Measurements from ENCODE around the gene LPIN2. TPM values are rescaled to one million over a fixed set of nuclear protein-coding genes. Genes with fewer than 3 reads are reported as not detected.
A peak's percentile ranks its signal among the peaks of the same experiment; 100 is the strongest.

LPIN2 gene
- total RNA-seq, 1 donor from 2014 or later: 11.6 TPM

GRCh38 chr18:2992995-2993877 lies 19.7 kb downstream of the LPIN2 start:
- Histone ChIP-seq H3K4me3 (no peak overlapping the region), H3K27ac (peak overlapping the region in 1 of 2 donors; percentile 71), H3K27me3 (no peaks in the 10 kb centered on the region), H3K4me1 (peaks cover 7 to 22% of the 10 kb centered on the region in 2 donors), H3K36me3 (no peaks in the 10 kb centered on the region), H3K9me3 (no peaks in the 10 kb centered on the region)
- DNase-seq (ENCODE audit: low spot score in 2 of 2): no peak
- intact Hi-C loops (cut with DNase I): no loop called here
- TF ChIP-seq CTCF (IDR thresholded peaks at IDR 0.05): no peak

GRCh38 chr18:2990956-2991640 lies 21.8 kb downstream of the LPIN2 start:
- Histone ChIP-seq H3K36me3 (no peaks in the 10 kb centered on the region), H3K27me3 (no peaks in the 10 kb centered on the region), H3K27ac (no peak overlapping the region), H3K4me1 (peaks cover 7 to 10% of the 10 kb centered on the region in 2 donors), H3K9me3 (no peaks in the 10 kb centered on the region), H3K4me3 (no peak overlapping the region)
- DNase-seq (ENCODE audit: low spot score in 2 of 2): no peak
- TF ChIP-seq CTCF (IDR thresholded peaks at IDR 0.05): no peak
- intact Hi-C loops (cut with DNase I): no loop called here

- DNase-seq (ENCODE audit: low spot score in 2 of 2): no peak
- H3K27me3 ChIP-seq: no peaks in the 10 kb centered on the region
- H3K27ac ChIP-seq: no peak overlapping the region
- intact Hi-C loops (cut with DNase I): no loop called here
- no peak for TF ChIP-seq CTCF (IDR thresholded peaks at IDR 0.05)
- H3K9me3 ChIP-seq: no peaks in the 10 kb centered on the region
- H3K4me3 ChIP-seq: no peak overlapping the region
- H3K36me3 ChIP-seq: no peaks in the 10 kb centered on the region
- H3K4me1 ChIP-seq: peaks cover 0 to 3% of the 10 kb centered on the region in 2 donors
Measured at GRCh38 chr18:2987876-2988790, 24.8 kb downstream of the LPIN2 start.

GRCh38 chr18:2986150-2986865 lies 26.6 kb downstream of the LPIN2 start:
- Histone ChIP-seq H3K4me3 (no peak overlapping the region), H3K9me3 (no peaks in the 10 kb centered on the region), H3K27ac (no peak overlapping the region), H3K27me3 (no peaks in the 10 kb centered on the region), H3K36me3 (no peaks in the 10 kb centered on the region), H3K4me1 (peaks cover 0 to 19% of the 10 kb centered on the region in 2 donors)
- intact Hi-C loops (cut with DNase I): no loop called here
- no peak for TF ChIP-seq CTCF (IDR thresholded peaks at IDR 0.05)
- DNase-seq (ENCODE audit: low spot score in 2 of 2): no peak

GRCh38 chr18:2985628-2986027 lies 27.3 kb downstream of the LPIN2 start:
- intact Hi-C loops (cut with DNase I): loop anchor here (2.0 kb wide), 1 partner anchor 53 kb away; no protein-coding TSS in a partner anchor
- Histone ChIP-seq H3K27ac (no peak overlapping the region), H3K27me3 (no peaks in the 10 kb centered on the region), H3K4me1 (peaks cover 0 to 21% of the 10 kb centered on the region in 2 donors), H3K9me3 (no peaks in the 10 kb centered on the region), H3K4me3 (no peak overlapping the region), H3K36me3 (no peaks in the 10 kb centered on the region)
- DNase-seq (ENCODE audit: low spot score in 2 of 2): no peak
- TF ChIP-seq CTCF (IDR thresholded peaks at IDR 0.05): peak; percentile 26 to 52 (median 30)
